Measurements from ENCODE around the gene ITCH.
"Not testable (repeated sequence)": the region's sequence is repeated elsewhere in the genome, so short reads cannot be mapped to it uniquely, and the experiment has no call there.

- TF ChIP-seq, protein P1, sequence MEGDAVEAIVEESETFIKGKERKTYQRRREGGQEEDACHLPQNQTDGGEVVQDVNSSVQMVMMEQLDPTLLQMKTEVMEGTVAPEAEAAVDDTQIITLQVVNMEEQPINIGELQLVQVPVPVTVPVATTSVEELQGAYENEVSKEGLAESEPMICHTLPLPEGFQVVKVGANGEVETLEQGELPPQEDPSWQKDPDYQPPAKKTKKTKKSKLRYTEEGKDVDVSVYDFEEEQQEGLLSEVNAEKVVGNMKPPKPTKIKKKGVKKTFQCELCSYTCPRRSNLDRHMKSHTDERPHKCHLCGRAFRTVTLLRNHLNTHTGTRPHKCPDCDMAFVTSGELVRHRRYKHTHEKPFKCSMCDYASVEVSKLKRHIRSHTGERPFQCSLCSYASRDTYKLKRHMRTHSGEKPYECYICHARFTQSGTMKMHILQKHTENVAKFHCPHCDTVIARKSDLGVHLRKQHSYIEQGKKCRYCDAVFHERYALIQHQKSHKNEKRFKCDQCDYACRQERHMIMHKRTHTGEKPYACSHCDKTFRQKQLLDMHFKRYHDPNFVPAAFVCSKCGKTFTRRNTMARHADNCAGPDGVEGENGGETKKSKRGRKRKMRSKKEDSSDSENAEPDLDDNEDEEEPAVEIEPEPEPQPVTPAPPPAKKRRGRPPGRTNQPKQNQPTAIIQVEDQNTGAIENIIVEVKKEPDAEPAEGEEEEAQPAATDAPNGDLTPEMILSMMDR (IDR thresholded peaks at IDR 0.05): not testable (repeated sequence)
- TF ChIP-seq POLR2A (IDR thresholded peaks at IDR 0.05): not testable (repeated sequence)
These were observed 155.8 kb downstream of the ITCH start for GRCh38 chr20:34518863-34519262.

Measured in body of pancreas (tissue), 4 donors.